HG03432 (cell line): ENCODE results near the gene NNAT.
"Not testable (repeated sequence)": the region's sequence is repeated elsewhere in the genome, so short reads cannot be mapped to it uniquely, and the experiment has no call there.

Experiments
- ATAC-seq: cut with Tn5 transposase; IDR thresholded peaks from one replicate; pipeline ENCODE4 v1.9.1; 2021; ENCODE audit warnings: mild to moderate bottlenecking, moderate library complexity; ENCODE audit not compliant: unreplicated experiment

The NNAT gene

GRCh38 chr20:37539424-37539823 lies 18.4 kb downstream of the NNAT start:
- no peak for ATAC-seq

GRCh38 chr20:37540001-37540400 lies 19.0 kb downstream of the NNAT start:
- ATAC-seq = no peak

- not testable (repeated sequence) for ATAC-seq
Observed at GRCh38 chr20:37540838-37541237, 19.8 kb downstream of the NNAT start.

GRCh38 chr20:37541326-37541725 lies 20.3 kb downstream of the NNAT start:
- ATAC-seq = no peak

GRCh38 chr20:37542281-37542680 lies 21.2 kb downstream of the NNAT start:
- no peak for ATAC-seq

GRCh38 chr20:37543828-37544227 lies 22.8 kb downstream of the NNAT start:
- no peak for ATAC-seq

- ATAC-seq = no peak
Observed at GRCh38 chr20:37544386-37544785, 23.3 kb downstream of the NNAT start.

- no peak for ATAC-seq
Observed at GRCh38 chr20:37545516-37545915, 24.5 kb downstream of the NNAT start.

- no peak for ATAC-seq
Observed at GRCh38 chr20:37547912-37548311, 26.9 kb downstream of the NNAT start.

GRCh38 chr20:37550101-37550920 lies 29.3 kb downstream of the NNAT start:
- not testable (repeated sequence) for ATAC-seq

- not testable (repeated sequence) for ATAC-seq
Observed at GRCh38 chr20:37551660-37552059, 30.6 kb downstream of the NNAT start.

GRCh38 chr20:37552415-37552814 lies 31.4 kb downstream of the NNAT start:
- no peak for ATAC-seq

GRCh38 chr20:37554721-37555298 lies 33.8 kb downstream of the NNAT start:
- ATAC-seq = not testable (repeated sequence)

GRCh38 chr20:37556538-37556937 lies 35.5 kb downstream of the NNAT start:
- no peak for ATAC-seq

GRCh38 chr20:37558306-37558705 lies 37.3 kb downstream of the NNAT start:
- ATAC-seq = no peak

GRCh38 chr20:37558779-37559178 lies 37.7 kb downstream of the NNAT start:
- ATAC-seq = no peak

- ATAC-seq = no peak
Observed at GRCh38 chr20:37559312-37560027, 38.4 kb downstream of the NNAT start.

GRCh38 chr20:37560629-37561028 lies 39.6 kb downstream of the NNAT start:
- ATAC-seq = no peak

- no peak for ATAC-seq
Observed at GRCh38 chr20:37562695-37563480, 41.8 kb downstream of the NNAT start.

GRCh38 chr20:37564016-37564387 lies 43.0 kb downstream of the NNAT start:
- no peak for ATAC-seq
